HepG2 (cell line): ENCODE measurements around the gene H6PD. TPM values are rescaled to one million over a fixed set of nuclear protein-coding genes. Genes with fewer than 3 reads are reported as not detected.
A peak's percentile ranks its signal among the peaks of the same experiment; 100 is the strongest.

Experiments
- ATF4 ChIP-seq, 2 experiments: fragments of 450-650 bp in 1 of 2; sonication (generic) in 1 of 2; formaldehyde crosslinking; IDR thresholded peaks; 2 replicates each; pipeline versions ENCODE4 v1.5.0 to v1.8.0; 2020 to 2022; ENCODE audit warnings: mild to moderate bottlenecking in 1 of 2, missing genetic modification reagents in 1 of 2
- BCL6 ChIP-seq: IDR thresholded peaks from 2 replicates; pipeline ENCODE4 v1.6.1; 2016; ENCODE audit warnings: missing genetic modification reagents, missing compliant biosample characterization
- BRCA1 ChIP-seq: sonication (generic); formaldehyde crosslinking; IDR thresholded peaks from 2 replicates; pipeline ENCODE4 v1.4.0; 2020; ENCODE audit warnings: missing genetic modification reagents
- GATAD1 ChIP-seq: IDR thresholded peaks from 2 replicates; pipeline ENCODE4 v1.6.1; 2016; ENCODE audit warnings: missing genetic modification reagents, missing compliant biosample characterization
- MAFG ChIP-seq: sonication (generic); formaldehyde crosslinking; IDR thresholded peaks from 2 replicates; pipeline ENCODE4 v1.5.1; 2020; ENCODE audit warnings: mild to moderate bottlenecking, missing genetic modification reagents
- MLXIP ChIP-seq: sonication (generic); formaldehyde crosslinking; IDR thresholded peaks from 2 replicates; pipeline ENCODE4 v1.9.0; 2021; ENCODE audit warnings: missing genetic modification reagents, borderline replicate concordance
- NFKBIZ ChIP-seq: IDR thresholded peaks from 2 replicates; pipeline ENCODE4 v1.6.1; 2018; ENCODE audit warnings: missing genetic modification reagents, missing compliant biosample characterization
- NKX3-1 ChIP-seq: sonication (generic); formaldehyde crosslinking; IDR thresholded peaks from 2 replicates; pipeline ENCODE4 v1.5.0; 2020; ENCODE audit warnings: missing genetic modification reagents
- NR2C2 ChIP-seq: sonication (generic); formaldehyde crosslinking; IDR thresholded peaks from 2 replicates; pipeline ENCODE4 v1.4.0; 2020; ENCODE audit warnings: missing genetic modification reagents, mild to moderate bottlenecking, moderate library complexity, borderline replicate concordance
- RBM39 ChIP-seq: fragments of 200-400 bp; formaldehyde crosslinking; IDR thresholded peaks from one replicate; pipeline ENCODE4 v1.6.1; 2018; ENCODE audit warnings: antibody characterized with exemption, mild to moderate bottlenecking, low read depth, low read length; ENCODE audit not compliant: poor library complexity, severe bottlenecking
- SIN3A ChIP-seq: IDR thresholded peaks from 2 replicates; pipeline ENCODE4 v1.6.1; 2011; ENCODE audit warnings: low read depth, mild to moderate bottlenecking, control low read depth, low read length, borderline replicate concordance
- SMYD3 ChIP-seq: sonication (generic); formaldehyde crosslinking; IDR thresholded peaks from 2 replicates; pipeline ENCODE4 v1.8.1; 2023; ENCODE audit warnings: mild to moderate bottlenecking, missing genetic modification reagents
- SOX13 ChIP-seq, 3 experiments: fragments of 450-650 bp in 1 of 3; sonication (generic) in 1 of 3; formaldehyde crosslinking in 1 of 3; IDR thresholded peaks in 2 of 3; conservative IDR thresholded peaks in 1 of 3; 2 replicates each; pipeline versions ENCODE4 v1.5.0 to v1.6.1; 2016 to 2020; ENCODE audit warnings: antibody characterized with exemption in 1 of 3, mild to moderate bottlenecking in 1 of 3, missing compliant biosample characterization in 1 of 3, missing genetic modification reagents in 1 of 3, moderate library complexity in 1 of 3
- SP4 ChIP-seq: sonication (generic); formaldehyde crosslinking; IDR thresholded peaks from 2 replicates; pipeline ENCODE4 v1.8.1; 2023; ENCODE audit warnings: mild to moderate bottlenecking, missing genetic modification reagents
- YEATS4 ChIP-seq: sonication (generic); formaldehyde crosslinking; IDR thresholded peaks from 2 replicates; pipeline ENCODE4 v1.4.0; 2020; ENCODE audit warnings: missing genetic modification reagents, borderline replicate concordance
- ZNF230 ChIP-seq: sonication (generic); formaldehyde crosslinking; IDR thresholded peaks from 2 replicates; pipeline ENCODE4 v1.4.0; 2020; ENCODE audit warnings: mild to moderate bottlenecking, missing genetic modification reagents
- ZNF333 ChIP-seq: sonication (generic); formaldehyde crosslinking; IDR thresholded peaks from 2 replicates; pipeline ENCODE4 v1.4.0; 2020; ENCODE audit warnings: mild to moderate bottlenecking, missing genetic modification reagents, borderline replicate concordance
- ZNF562 ChIP-seq: sonication (generic); formaldehyde crosslinking; IDR thresholded peaks from 2 replicates; pipeline ENCODE4 v1.8.0; 2022; ENCODE audit warnings: missing genetic modification reagents, borderline replicate concordance
- ZNF605 ChIP-seq: sonication (generic); formaldehyde crosslinking; IDR thresholded peaks from 2 replicates; pipeline ENCODE4 v1.8.0; 2022; ENCODE audit warnings: mild to moderate bottlenecking, missing genetic modification reagents
- ZNF720 ChIP-seq: sonication (generic); formaldehyde crosslinking; IDR thresholded peaks from 2 replicates; pipeline ENCODE4 v1.4.0; 2020; ENCODE audit warnings: missing genetic modification reagents
- ZNF775 ChIP-seq: sonication (generic); formaldehyde crosslinking; IDR thresholded peaks from 2 replicates; pipeline ENCODE4 v1.4.0; 2020; ENCODE audit warnings: missing genetic modification reagents, mild to moderate bottlenecking, moderate library complexity, borderline replicate concordance
- ZSCAN25 ChIP-seq: sonication (generic); formaldehyde crosslinking; IDR thresholded peaks from 2 replicates; pipeline ENCODE4 v1.8.0; 2022; ENCODE audit warnings: mild to moderate bottlenecking, missing genetic modification reagents
- polyA plus RNA-seq, 8 experiments: library from polyadenylated mRNA; depleted of rRNA in 3 of 8; stranded (reverse) in 7 of 8; unstranded in 1 of 8; fragments of >200 nt; fragmentation: Illumina TruSeq in 4 of 8; extraction: Trizol in 4 of 8; gene quantifications; 2 replicates each; pipeline versions ENCODE4 v1.2.1 to v1.2.3, GENCODE V29; 2011 to 2016; ENCODE audit warnings: low read depth in 4 of 8, missing spikeins in 1 of 8, mixed read lengths in 1 of 8; ENCODE audit not compliant: insufficient read depth in 1 of 8
- total RNA-seq, 5 experiments: library from RNA; depleted of rRNA; stranded (reverse); fragments of >200 nt; fragmentation: Illumina TruSeq; extraction: Trizol; gene quantifications; 2 replicates each; pipeline ENCODE4 v1.2.3, GENCODE V29; 2016; ENCODE audit warnings: low read depth in 1 of 5
- TF ChIP-seq, protein P1 (sequence below): sonication (generic); formaldehyde crosslinking; IDR thresholded peaks from 2 replicates; pipeline ENCODE4 v1.5.0; 2020; ENCODE audit warnings: missing genetic modification reagents
- TF ChIP-seq, protein P2 (sequence below): sonication (generic); formaldehyde crosslinking; IDR thresholded peaks from 2 replicates; pipeline ENCODE4 v1.8.0; 2022; ENCODE audit warnings: mild to moderate bottlenecking, missing genetic modification reagents, borderline replicate concordance

The H6PD gene
- total and polyA plus RNA-seq, 2 of the 13 experiments (the other 11 are each of a cell fraction or from before 2014, with no cell fraction given) = 9.3 to 14.1 TPM

DNA sequence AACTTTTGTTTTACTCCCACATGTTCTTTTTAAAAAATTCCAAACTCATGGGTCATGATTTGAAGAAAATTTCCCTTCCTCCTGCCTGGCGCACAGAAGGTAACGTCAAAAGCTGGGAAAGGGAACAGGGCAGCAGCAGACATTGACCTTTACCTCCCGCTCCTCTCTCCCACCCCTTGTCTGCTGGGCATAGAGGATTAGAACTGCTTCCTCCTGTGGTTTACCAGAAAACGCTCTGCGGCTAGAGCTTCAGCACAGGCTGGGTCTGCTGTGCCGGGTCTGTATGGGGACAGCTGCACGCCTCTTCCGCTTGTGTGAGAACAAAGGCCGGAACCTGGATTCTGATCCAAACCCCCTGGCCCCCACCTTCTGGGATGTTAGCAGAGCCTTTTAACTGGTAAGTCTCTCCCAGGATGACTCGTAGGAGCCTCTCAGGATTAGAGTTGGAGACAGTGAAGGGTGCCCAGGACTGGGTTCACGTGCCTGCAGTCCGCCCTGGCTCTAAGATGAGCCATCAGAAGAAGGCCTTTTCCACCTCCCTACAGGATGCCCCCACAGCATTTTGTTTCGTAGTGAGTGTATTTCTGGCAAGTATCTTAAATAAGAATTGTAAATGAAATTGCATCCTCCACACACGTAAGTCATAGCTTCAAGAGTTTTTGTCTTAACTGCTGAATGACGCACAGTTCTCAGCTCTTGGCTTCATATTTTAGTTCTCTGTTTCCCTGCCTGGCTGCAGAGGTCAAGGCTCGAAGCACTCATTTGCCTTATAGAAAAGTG, 5.2 kb downstream of the H6PD start (continued):
- TF ChIP-seq SOX13 (IDR thresholded peaks at IDR 0.05) = peak; percentile 44; the same call in 1 of the 2 replicates
- TF ChIP-seq SOX13 (CRISPR knock-in tag; conservative IDR thresholded peaks at IDR 0.05 in 1 of 2, IDR thresholded peaks at IDR 0.05 in 1 of 2) = peak in 1 of 2 experiments; percentile 62; a peak in 2 of 4 replicates
- TF ChIP-seq ZNF230 (CRISPR knock-in tag) = no peak
- TF ChIP-seq ZNF720 (CRISPR knock-in tag) = no peak
- TF ChIP-seq SP4 = no peak
- TF ChIP-seq SMYD3 = no peak
- TF ChIP-seq, protein P1, sequence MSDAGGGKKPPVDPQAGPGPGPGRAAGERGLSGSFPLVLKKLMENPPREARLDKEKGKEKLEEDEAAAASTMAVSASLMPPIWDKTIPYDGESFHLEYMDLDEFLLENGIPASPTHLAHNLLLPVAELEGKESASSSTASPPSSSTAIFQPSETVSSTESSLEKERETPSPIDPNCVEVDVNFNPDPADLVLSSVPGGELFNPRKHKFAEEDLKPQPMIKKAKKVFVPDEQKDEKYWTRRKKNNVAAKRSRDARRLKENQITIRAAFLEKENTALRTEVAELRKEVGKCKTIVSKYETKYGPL (CRISPR knock-in tag) = no peak
- no peak for TF ChIP-seq SIN3A
- no peak; the same call in 1 of the 2 replicates for TF ChIP-seq YEATS4 (CRISPR knock-in tag)
- TF ChIP-seq NFKBIZ (CRISPR knock-in tag) = no peak
- TF ChIP-seq MLXIP (CRISPR knock-in tag) = no peak
- TF ChIP-seq ZNF775 (CRISPR knock-in tag) = no peak
- TF ChIP-seq ZSCAN25 (CRISPR knock-in tag) = 0 out of 2 replicates have a peak, but pooled peaks have one; percentile 38
- TF ChIP-seq NKX3-1 (CRISPR knock-in tag) = no peak
- TF ChIP-seq, protein P2, sequence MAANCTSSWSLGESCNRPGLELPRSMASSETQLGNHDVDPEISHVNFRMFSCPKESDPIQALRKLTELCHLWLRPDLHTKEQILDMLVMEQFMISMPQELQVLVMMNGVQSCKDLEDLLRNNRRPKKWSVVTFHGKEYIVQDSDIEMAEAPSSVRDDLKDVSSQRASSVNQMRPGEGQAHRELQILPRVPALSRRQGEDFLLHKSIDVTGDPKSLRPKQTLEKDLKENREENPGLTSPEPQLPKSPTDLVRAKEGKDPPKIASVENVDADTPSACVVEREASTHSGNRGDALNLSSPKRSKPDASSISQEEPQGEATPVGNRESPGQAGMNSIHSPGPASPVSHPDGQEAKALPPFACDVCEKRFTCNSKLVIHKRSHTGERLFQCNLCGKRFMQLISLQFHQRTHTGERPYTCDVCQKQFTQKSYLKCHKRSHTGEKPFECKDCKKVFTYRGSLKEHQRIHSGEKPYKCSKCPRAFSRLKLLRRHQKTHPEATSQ = no peak
- no peak for TF ChIP-seq RBM39
- TF ChIP-seq NR2C2 (CRISPR knock-in tag) = peak; percentile 56; the same call in 1 of the 2 replicates
- no peak for TF ChIP-seq BRCA1 (CRISPR knock-in tag)
- 0 out of 2 replicates have a peak, but pooled peaks have one; percentile 7 for TF ChIP-seq BCL6 (CRISPR knock-in tag)
- no peak for TF ChIP-seq ZNF562 (CRISPR knock-in tag)
- TF ChIP-seq MAFG (CRISPR knock-in tag) = no peak
- no peak for TF ChIP-seq ATF4 (CRISPR knock-in tag; IDR thresholded peaks at IDR 0.05)
- TF ChIP-seq GATAD1 (CRISPR knock-in tag) = no peak
- no peak for TF ChIP-seq ZNF333 (CRISPR knock-in tag)
- TF ChIP-seq ZNF605 (CRISPR knock-in tag) = peak; percentile 75; the same call in 1 of the 2 replicates
